NCI-H526 treated with DMSO at 0.1 percent for 48 hours (cell line): ENCODE results near the gene SOX9.
"Not testable (repeated sequence)": the region's sequence is repeated elsewhere in the genome, so short reads cannot be mapped to it uniquely, and the experiment has no call there.

Source experiments
- DNase-seq: peaks from one replicate; lab custom pipeline; 2025; lab: John Stamatoyannopoulos, UW

SOX9 gene

GRCh38 chr17:72111336-72111923 lies 9.4 kb upstream of the SOX9 start:
- DNase-seq, result no peak

- DNase-seq, result not testable (repeated sequence)
These were observed 8.9 kb upstream of the SOX9 start for GRCh38 chr17:72111926-72112325.

GRCh38 chr17:72113751-72114150 lies 7.1 kb upstream of the SOX9 start:
- no peak for DNase-seq

GRCh38 chr17:72115781-72116525 lies 4.9 kb upstream of the SOX9 start:
- DNase-seq, result no peak

GRCh38 chr17:72116661-72117521 lies 3.9 kb upstream of the SOX9 start:
- no peak for DNase-seq

GRCh38 chr17:72117535-72118334 lies 3.1 kb upstream of the SOX9 start:
- DNase-seq, result no peak

- peak; percentile 61 for DNase-seq
These were observed 2.3 kb upstream of the SOX9 start for GRCh38 chr17:72118335-72119076.

GRCh38 chr17:72119077-72119872 lies 1.5 kb upstream of the SOX9 start:
- no peak for DNase-seq

GRCh38 chr17:72119873-72120641 lies 763 bp upstream of the SOX9 start:
- peak; percentile 88 for DNase-seq

- no peak for DNase-seq
These were observed 567 bp downstream of the SOX9 start for GRCh38 chr17:72121164-72122009.

- peak; percentile 70 for DNase-seq
These were observed 1.4 kb downstream of the SOX9 start for GRCh38 chr17:72122010-72122764.

GRCh38 chr17:72122765-72123529 lies 2.1 kb downstream of the SOX9 start:
- peak; percentile 70 for DNase-seq

GRCh38 chr17:72123530-72124437 lies 3.0 kb downstream of the SOX9 start:
- DNase-seq, result peak; percentile 40

GRCh38 chr17:72124438-72124775 lies 3.6 kb downstream of the SOX9 start:
- peak; percentile 67 for DNase-seq

GRCh38 chr17:72125226-72125651 lies 4.4 kb downstream of the SOX9 start:
- DNase-seq, result peak; percentile 46

GRCh38 chr17:72125742-72126141 lies 4.9 kb downstream of the SOX9 start:
- DNase-seq, result no peak
